ENCODE data around the gene H2AZ1.
"Not testable (repeated sequence)": the region's sequence is repeated elsewhere in the genome, so short reads cannot be mapped to it uniquely, and the experiment has no call there.

H2AZ1 gene

GRCh38 chr4:99949999-99950912, at the start of gene H2AZ1:
Gene H2AZ1 (minus strand): TSS chr4:99950275. CDS start chr4:99950170, 105 bp downstream.
- peak; percentile 99 for DNase-seq

- peak; percentile 13 for DNase-seq
Measured at GRCh38 chr4:99998062-99998867, 48.2 kb upstream of the H2AZ1 start.

GRCh38 chr4:99991741-99992140, 41.7 kb upstream of the H2AZ1 start:
- no peak for DNase-seq

GRCh38 chr4:99987681-99988080, 37.6 kb upstream of the H2AZ1 start:
- DNase-seq: no peak

- DNase-seq: no peak
Measured at GRCh38 chr4:99986792-99987191, 36.7 kb upstream of the H2AZ1 start.

- DNase-seq: no peak
Measured at GRCh38 chr4:99983289-99983943, 33.3 kb upstream of the H2AZ1 start.

- no peak for DNase-seq
Measured at GRCh38 chr4:99979872-99980271, 29.8 kb upstream of the H2AZ1 start.

- no peak for DNase-seq
Measured at GRCh38 chr4:99971453-99972111, 21.5 kb upstream of the H2AZ1 start.

GRCh38 chr4:99968330-99968729, 18.3 kb upstream of the H2AZ1 start:
- DNase-seq: no peak

- no peak for DNase-seq
Measured at GRCh38 chr4:99966692-99967091, 16.6 kb upstream of the H2AZ1 start.

- peak; percentile 33 for DNase-seq
Measured at GRCh38 chr4:99965674-99966350, 15.7 kb upstream of the H2AZ1 start.

- DNase-seq: no peak
Measured at GRCh38 chr4:99965173-99965572, 15.1 kb upstream of the H2AZ1 start.

GRCh38 chr4:99961711-99962110, 11.6 kb upstream of the H2AZ1 start:
- DNase-seq: no peak

- DNase-seq: no peak
Measured at GRCh38 chr4:99960648-99961047, 10.6 kb upstream of the H2AZ1 start.

- not testable (repeated sequence) for DNase-seq
Measured at GRCh38 chr4:99958207-99958606, 8.1 kb upstream of the H2AZ1 start.

- no peak for DNase-seq
Measured at GRCh38 chr4:99950913-99951254, 809 bp upstream of the H2AZ1 start.

GRCh38 chr4:99949034-99949998, 759 bp downstream of the H2AZ1 start:
- peak; percentile 94 for DNase-seq

GRCh38 chr4:99947608-99948007, 2.5 kb downstream of the H2AZ1 start:
- no peak for DNase-seq

GRCh38 chr4:99947190-99947578, 2.9 kb downstream of the H2AZ1 start:
- peak; percentile 15 for DNase-seq

- DNase-seq: peak; percentile 83
Measured at GRCh38 chr4:99946356-99947189, 3.5 kb downstream of the H2AZ1 start, which contains the start of gene DNAJB14. Gene DNAJB14 (minus strand): TSS chr4:99946618. CDS start chr4:99946571, 47 bp downstream.

Measured in CD4-positive, alpha-beta T cell treated with Interleukin-17A for 1 hour (primary cell).